HG03280 (cell line): ENCODE measurements around the gene ZNF722.
"Not testable (repeated sequence)": the region's sequence is repeated elsewhere in the genome, so short reads cannot be mapped to it uniquely, and the experiment has no call there.

Experiments
- ATAC-seq: cut with Tn5 transposase; IDR thresholded peaks from one replicate; pipeline ENCODE4 v1.9.1; 2021; ENCODE audit warnings: mild to moderate bottlenecking, moderate library complexity; ENCODE audit not compliant: unreplicated experiment

ZNF722 gene

GRCh38 chr7:63998549-63998948, at the start of gene ZNF722:
Gene ZNF722 (plus strand): TSS chr7:63998849. CDS start chr7:63998962, 113 bp downstream.
- no peak for ATAC-seq

GRCh38 chr7:63953181-63953580, 45.5 kb upstream of the ZNF722 start:
- no peak for ATAC-seq

GRCh38 chr7:63968629-63969028, 30.0 kb upstream of the ZNF722 start:
- no peak for ATAC-seq

DNA sequence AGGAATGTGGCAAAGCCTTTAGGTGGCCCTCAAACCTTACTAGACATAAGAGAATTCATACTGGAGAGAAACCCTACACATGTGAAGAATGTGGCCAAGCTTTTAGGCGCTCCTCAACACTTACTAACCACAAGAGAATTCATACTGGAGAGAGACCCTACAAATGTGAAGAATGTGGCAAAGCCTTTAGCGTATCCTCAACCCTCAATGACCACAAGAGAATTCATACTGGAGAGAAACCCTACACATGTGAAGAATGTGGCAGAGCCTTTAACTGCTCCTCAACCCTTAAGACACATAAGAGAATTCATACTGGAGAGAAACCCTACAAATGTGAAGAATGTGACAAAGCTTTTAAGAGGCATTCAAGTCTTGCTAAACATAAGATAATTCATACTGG, 16.8 kb downstream of the ZNF722 start:
- ATAC-seq, result not testable (repeated sequence)

DNA sequence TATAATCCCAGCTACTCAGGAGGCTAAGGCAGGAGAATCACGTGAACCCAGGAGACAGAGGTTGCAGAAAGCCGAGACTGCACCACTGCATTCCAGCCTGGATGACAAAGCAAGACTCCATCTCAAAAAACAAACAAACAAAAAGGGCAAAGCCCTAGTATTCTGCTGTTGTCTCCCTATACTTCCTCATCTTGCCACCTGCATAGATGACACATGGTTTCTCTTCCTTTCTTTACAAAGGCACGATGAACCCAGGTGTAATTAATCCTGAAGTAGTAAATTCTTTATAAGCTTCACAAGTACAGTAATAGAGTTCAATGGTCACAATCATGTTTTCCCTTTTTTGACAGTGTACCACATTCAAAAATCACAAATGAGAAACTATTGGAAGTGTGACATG, 36.7 kb downstream of the ZNF722 start:
- ATAC-seq, result no peak

DNA sequence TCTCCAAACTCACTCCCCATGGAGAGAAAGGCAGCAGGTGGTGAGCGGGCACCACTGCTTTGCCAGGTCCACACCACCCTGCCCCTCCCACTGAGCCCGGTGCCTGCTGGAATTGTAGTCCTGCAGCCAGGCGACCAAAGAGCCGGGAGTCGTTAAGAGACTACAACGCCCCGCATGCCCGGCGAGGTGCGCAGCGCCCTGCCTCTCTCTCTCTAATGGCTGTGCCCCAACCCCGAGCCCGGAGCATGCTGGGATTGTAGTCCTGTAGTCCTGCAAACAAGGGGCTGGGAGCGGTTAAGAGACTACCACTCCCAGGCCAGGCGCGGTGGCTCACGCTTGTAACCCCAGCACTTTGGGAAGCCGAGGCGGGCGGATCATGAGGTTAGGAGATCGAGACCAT, 38.4 kb downstream of the ZNF722 start:
- ATAC-seq, result no peak

GRCh38 chr7:64045301-64046040, 46.8 kb downstream of the ZNF722 start, which contains the start of gene ZNF727:
Gene ZNF727 (plus strand): TSS chr7:64045434. CDS start chr7:64045622, 188 bp downstream.
- no peak for ATAC-seq

GRCh38 chr7:64046041-64046389, 47.4 kb downstream of the ZNF722 start:
- no peak for ATAC-seq
